Activated naive CD8-positive, alpha-beta T cell treated with anti-CD3 and anti-CD28 coated beads, Interleukin-2, amount 50 U/mL, for 16 hours (primary cell): ENCODE measurements around the gene COPS3.

ENCODE experiments used
- DNase-seq: peaks from one replicate; pipeline ENCODE4 v3.0.0-alpha.2; 2020; ENCODE audit warnings: low read depth, low spot score

The COPS3 gene

DNA sequence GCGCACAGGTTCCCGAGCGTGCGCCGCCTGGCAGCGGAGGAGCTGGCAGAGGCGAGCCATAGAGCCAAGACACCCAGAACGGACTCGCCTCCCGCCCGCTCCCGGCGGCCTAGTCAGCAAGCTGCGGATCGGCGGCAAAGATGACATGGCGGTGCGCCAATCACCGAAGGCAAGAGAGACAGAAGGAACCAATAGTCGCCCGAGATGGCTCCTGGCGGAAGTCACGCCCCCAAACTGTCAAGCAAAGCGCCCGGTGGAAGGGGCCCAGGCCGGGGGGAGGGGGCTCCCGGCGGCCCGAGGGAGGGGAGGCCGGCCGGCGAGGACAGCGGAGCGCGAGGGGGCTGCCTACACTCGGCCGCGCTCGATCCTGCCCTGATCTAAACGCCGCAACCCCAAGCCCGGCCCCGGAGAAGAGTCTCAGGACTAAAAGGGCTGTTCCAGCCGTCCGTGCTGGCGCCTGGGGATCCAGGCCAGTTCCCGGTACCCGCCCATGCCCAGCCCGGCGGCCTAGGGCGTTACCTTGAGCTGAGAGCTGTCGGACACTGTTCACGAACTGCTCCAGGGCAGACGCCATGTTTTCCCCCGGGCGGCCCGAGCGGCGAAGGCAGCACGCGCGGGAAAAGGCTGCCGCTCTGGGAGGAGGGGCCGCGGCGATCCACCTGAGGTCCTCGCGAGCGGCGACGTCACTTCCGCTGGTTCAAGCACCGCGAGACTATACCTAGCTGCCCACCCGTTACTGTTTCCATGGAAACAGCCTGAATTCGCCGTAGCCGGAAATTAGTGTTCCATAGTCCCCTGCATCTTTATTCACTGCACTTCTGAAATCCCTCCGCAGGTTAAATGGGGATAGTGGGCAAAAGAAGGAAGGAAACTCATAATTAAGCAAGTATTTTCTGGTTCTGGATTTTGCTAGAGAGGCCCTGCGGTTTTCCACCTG is at the start of gene COPS3:
TSS of gene COPS3 (minus strand) at position 634 of the 937 bp plus-strand sequence. CDS start at position 574, 60 bp downstream.
- peak; percentile 94 for DNase-seq

DNA sequence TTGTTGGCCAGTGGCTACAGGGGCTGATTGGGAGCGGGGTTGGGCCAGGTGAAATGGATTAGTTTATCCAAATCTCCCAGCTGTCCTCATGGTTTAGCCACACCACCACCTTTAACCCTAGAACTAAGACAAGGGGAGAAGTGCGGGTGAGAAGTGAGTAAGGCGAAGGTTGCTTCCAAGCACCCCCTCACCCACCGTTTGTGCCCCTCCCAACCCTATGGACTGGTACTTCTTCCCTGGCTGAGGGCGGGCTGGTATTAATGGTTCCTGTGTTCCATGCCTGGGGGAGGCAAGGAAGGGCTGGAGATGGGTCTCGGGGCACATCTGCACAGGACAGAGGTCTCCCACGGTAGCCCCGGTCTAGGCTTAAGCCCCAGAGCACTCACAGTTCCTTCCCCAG is 47.2 kb upstream of the COPS3 start:
- no peak for DNase-seq

- DNase-seq, result no peak
Measured at GRCh38 chr17:17326275-17326875, 45.3 kb upstream of the COPS3 start.

GRCh38 chr17:17325816-17326215 is 44.8 kb upstream of the COPS3 start:
- DNase-seq, result no peak

- no peak for DNase-seq
Measured at GRCh38 chr17:17325228-17325627, 44.2 kb upstream of the COPS3 start.

DNA sequence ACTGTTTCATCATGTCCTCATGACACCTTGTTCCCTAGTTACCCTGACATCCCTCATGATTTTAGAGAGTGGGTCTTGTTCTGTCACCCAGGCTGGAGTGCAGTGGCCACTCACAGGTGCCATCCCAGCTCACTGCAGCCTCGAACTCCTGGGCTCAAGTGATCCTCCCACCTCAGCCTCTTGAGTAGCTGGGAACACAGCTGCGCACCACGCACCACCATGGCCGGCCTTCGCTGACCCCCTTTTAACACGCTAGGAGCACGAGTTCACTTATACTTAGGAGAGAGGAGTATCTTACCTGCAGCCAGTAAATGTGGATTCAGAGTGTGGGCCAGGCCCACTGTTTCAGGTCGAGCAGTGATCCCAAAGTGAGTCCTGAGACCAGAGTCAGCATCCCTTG is 43.6 kb upstream of the COPS3 start:
- DNase-seq, result no peak

DNA sequence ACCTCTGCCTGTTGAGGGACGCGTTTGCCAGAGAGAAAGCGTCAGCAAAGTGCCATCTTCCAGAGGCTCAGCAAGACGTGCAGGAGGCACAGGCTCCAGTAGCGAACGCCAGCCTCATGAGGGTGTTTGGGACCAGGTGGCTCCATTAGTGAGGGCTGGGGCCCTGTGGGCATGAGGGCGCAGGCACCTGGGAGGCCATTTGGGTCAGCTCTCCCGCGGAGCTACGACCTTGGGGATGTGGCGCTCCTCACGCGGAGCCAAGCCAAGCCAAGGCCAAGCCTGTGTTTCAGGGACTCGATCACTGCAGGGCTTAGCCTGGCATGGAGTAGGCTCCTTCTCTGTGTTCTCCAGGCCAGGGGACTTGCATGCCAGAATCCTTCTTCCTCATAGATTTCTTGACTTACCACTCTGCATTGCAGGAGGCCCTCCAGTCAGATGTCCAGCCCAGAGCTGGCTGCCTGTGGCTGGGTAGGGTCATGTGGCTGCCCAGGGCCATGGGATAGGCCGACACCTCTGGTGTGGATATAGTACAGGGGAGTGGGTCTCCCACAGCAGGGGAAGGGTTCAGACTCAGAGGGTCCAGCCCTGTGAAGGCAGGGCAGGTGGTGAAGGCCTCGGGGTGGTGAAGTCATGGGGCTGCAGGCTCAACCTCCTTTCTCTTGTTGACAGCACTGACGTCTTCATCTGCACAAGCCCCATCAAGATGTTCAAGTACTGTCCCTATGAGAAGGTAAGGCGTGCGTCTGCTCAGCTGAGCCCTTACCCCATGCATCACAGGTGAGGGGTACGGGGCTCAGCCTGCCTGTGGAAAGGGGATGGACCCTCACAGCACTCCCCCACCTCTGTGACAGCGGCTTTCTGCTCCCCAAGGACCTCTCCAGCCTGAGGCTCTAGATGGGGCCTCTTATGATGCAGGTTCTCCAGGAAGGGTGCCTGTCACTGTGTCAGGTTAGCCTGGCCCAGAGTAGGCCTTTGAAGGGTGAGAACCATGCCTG is 41.8 kb upstream of the COPS3 start:
- no peak for DNase-seq

GRCh38 chr17:17321356-17322025 is 40.4 kb upstream of the COPS3 start:
- DNase-seq, result no peak

DNA sequence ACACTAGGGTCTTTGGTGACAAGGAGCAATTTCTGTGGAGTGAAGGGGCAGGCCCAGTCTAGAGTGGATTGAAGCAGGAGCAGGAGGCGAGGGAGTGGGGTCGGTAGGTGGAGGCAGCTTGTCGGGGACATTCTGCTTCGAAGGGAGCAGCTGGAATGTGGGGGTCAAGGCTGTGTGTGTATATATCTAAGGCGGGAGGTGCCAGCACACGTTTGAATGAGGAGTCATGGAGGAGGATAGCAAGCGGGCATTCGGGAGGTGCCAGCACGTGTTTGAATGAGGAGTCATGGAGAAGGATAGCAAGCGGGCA is 39.8 kb upstream of the COPS3 start:
- no peak for DNase-seq

DNA sequence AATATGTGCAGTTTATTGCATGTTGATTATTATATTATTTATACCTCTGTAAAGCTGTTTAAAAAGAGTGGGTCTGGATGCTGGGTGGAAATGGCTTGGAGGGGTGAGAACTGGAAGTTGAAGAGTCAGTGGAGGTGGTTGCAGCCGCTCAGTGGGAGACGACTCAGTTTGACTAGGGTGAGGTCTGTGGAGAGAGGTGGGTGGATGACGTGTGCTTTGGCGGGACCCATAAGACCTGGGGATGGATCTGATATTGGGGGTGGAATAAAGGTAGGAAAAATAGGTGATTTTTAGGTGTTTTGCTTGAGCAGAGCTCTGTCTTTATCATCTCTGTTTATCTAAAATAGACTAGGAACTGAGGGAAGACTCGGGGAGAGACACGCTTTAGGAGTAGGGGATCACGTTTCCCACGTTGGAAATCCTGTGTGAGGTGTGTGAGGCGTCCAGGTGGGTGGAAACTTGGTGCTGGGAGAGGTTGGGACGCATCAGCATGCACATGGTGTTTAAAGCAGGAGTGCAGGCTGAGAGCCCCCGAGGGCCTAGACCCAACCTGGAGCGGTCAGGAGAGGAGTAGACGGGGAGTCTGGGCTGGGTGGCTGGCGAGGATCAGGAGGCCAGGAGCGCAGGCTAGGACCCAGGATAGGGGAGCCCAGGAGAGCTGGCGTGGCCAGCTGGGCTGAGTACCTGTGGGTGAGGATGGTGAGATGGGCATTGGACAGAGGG is 39.3 kb upstream of the COPS3 start:
- DNase-seq, result no peak

GRCh38 chr17:17315142-17315821 is 34.2 kb upstream of the COPS3 start:
- DNase-seq, result no peak

DNA sequence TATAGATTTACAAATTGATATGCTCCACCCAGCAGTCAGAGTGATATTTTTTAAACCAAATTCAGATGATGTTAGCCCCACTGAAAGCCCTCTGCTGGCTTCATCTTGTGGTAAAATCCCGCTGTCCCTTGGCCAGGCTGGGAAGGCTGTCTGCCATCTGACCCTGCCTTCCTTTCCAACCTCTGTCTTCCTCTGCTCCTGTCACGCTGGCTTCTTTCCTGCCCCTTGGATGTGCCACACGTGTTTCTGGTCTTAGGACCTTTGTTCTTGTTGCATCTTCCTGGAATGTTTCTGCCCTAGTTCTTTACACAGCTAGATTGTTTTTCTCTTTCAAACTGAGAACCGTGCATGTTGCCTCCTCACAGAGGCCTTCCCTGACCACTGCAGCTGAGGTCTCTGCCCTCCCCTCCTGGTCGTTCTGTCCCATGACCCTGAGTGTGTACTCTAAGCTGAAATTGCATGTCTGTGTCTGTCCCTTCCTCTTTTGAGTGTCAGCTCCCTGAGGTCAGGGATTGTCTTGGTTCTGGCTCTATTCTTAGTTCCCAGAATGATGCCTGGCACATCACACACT is 33.5 kb upstream of the COPS3 start:
- no peak for DNase-seq

DNA sequence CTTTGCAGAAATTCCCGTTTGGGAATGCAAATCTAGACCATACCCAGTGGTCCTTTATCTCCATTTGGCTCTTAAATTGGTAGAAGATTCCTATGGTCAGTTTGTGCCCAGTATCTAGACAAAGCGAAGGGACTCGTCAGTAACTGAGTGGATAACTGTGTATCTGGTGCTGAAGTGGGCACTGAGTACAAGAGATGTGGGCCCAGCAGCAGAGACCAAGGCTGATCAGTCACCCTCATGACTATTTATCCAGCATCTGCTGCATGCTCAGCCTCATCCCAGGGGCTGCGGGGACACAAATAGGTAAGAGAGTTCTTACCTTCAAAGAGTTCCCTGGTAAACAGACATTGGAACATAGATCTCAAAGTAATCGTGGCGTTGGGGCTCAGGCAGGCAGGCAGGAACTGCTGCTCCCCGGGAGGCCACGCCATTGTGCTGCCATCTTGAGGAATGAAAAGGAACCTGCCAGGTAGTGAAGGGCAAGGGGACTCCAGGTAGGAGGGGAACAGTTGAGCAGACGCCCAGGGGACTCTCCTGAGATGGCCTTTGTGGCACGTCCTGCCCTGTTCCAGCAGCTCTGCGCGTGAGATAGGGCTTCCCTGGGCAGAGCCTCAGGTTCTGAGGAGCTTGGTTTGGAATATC is 32.4 kb upstream of the COPS3 start:
- DNase-seq, result peak; percentile 40

- DNase-seq, result no peak
Measured at GRCh38 chr17:17309356-17309755, 28.3 kb upstream of the COPS3 start.

GRCh38 chr17:17305281-17305801 is 24.3 kb upstream of the COPS3 start:
- DNase-seq, result no peak

GRCh38 chr17:17304521-17304985 is 23.5 kb upstream of the COPS3 start:
- DNase-seq, result no peak

DNA sequence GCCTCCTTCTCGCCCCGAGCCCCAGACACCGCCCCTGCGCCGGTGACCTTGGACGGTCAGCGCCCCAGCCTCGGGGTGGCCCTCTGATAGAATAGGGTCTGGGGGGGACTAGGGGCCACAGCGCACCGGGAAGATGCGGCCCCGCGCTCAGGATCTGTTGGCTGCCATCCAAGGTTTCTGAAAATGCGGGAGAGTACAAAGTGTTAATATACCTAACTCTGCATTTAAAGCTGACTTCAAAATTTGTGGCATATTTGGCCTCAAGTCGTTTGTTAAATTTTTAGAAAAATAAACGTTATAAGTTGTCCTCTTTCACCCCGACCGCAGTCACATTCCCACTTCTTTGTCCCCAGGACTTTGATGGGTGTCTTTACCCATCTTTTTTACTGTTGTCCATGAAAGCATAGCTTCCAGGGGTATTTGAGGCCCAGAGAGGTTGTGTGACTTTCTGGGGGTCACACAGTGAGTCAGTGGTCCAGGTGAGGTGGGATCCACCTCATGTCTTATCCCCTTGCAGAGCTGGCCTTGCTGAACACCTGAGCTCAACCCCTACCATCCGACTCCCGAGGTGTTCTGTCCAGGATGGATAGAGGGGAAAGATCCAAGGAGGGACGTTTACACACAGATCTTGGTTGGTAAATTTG is 22.9 kb upstream of the COPS3 start:
- DNase-seq, result no peak
